ENCODE measurements around the gene HCN2.

DNA sequence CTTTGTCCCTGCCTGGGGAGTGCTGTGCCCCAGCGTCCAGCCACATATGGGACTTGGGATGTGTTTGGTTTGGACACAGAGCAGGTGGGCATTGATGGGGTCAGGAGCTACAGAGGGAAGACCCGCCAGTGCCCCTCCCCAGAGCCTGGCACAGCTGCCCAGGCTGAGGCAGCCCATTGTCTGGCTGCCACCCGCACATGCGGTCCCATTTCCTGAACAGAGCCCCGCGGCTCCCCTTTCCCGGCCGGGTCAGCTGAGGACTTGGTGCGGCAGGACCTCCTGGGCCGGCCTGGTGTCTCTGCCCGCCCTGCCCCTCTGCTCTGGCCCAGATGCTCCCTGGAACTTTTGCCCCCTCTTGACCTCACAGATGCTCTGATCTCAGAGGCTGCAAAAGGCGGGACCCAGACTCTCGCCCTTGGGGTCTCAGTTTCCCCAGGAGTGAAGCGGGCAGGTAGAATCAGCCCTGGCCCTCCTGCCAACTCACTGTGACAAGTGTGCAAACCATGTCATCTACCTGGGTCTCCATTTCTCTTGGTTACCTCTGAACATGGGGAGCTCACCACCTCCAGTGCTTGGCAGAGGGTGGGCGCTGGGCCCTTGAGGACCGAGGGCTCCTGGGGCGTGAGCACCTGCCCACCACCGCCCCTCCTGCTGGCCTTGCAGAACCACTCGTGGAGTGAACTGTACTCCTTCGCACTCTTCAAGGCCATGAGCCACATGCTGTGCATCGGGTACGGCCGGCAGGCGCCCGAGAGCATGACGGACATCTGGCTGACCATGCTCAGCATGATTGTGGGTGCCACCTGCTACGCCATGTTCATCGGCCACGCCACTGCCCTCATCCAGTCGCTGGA, 17.8 kb downstream of the HCN2 start:
- TF ChIP-seq POLR2A (IDR thresholded peaks at IDR 0.05; ENCODE audit: low read length) = no peak
- TF ChIP-seq GATA1 (IDR thresholded peaks at IDR 0.05; ENCODE audit: low read depth, low read length) = no peak
